Upper lobe of right lung (tissue), 1 donor: Measurements from ENCODE around the gene SAMD4A. TPM values are rescaled to one million over a fixed set of nuclear protein-coding genes. Genes with fewer than 3 reads are reported as not detected.

Experiments
- ATAC-seq: fragments of 200-7000 bp; cut with Tn5 transposase; one replicate; pipeline ENCODE4 v1.9.1; 2020; ENCODE audit warnings: mild to moderate bottlenecking, moderate library complexity
- DNase-seq: peaks from one replicate; pipeline ENCODE4 v3.0.0-alpha.2; 2020
- H3K27ac ChIP-seq: fragments of 200-600 bp; one replicate; pipeline ENCODE4 v1.8.0; 2022
- H3K27me3 ChIP-seq: fragments of 200-600 bp; one replicate; pipeline ENCODE4 v1.8.0; 2022; ENCODE audit warnings: mild to moderate bottlenecking
- H3K36me3 ChIP-seq: fragments of 200-600 bp; one replicate; pipeline ENCODE4 v1.8.0; 2022
- H3K4me1 ChIP-seq: fragments of 200-600 bp; one replicate; pipeline ENCODE4 v1.8.0; 2022
- H3K4me3 ChIP-seq: fragments of 200-600 bp; one replicate; pipeline ENCODE4 v1.8.0; 2022; ENCODE audit warnings: mild to moderate bottlenecking
- H3K9me3 ChIP-seq: fragments of 200-600 bp; one replicate; pipeline ENCODE4 v1.8.0; 2022
- CTCF ChIP-seq: fragments of 200-600 bp; IDR thresholded peaks from one replicate; pipeline ENCODE4 v1.8.0; 2022; ENCODE audit warnings: antibody characterized with exemption
- intact Hi-C: fragments of 100-400 bp; cut with DNase I; formaldehyde crosslinking; loops from one replicate; pipeline ENCODE4 v1.11.0; 2022
- total RNA-seq: library from RNA; stranded (reverse); fragmentation: NEBNext Ultra II Directional; extraction: Animal tissue kit (Norgen Biotek cat#: 25700); gene quantifications from one replicate; pipeline ENCODE4 v1.2.1, GENCODE V29; 2021
- donor health status: DM: no; HTN: yes; CAD: no; lungs with severe emphysema.

SAMD4A gene
- total RNA-seq, 1 donor from 2014 or later = 39.1 TPM

- no peaks in the 10 kb centered on the region for H3K9me3 ChIP-seq
- no peaks in the 10 kb centered on the region for H3K27me3 ChIP-seq
- no peak overlapping the region for H3K4me3 ChIP-seq
- DNase-seq = no peak
- ATAC-seq = no peak
- no peaks in the 10 kb centered on the region for H3K4me1 ChIP-seq
- H3K36me3 ChIP-seq = no peaks in the 10 kb centered on the region
- no peak for TF ChIP-seq CTCF
- intact Hi-C loops = no loop called here
- H3K27ac ChIP-seq = no peak overlapping the region
These were observed 15.4 kb downstream of the SAMD4A start for GRCh38 chr14:54582334-54582733.

GRCh38 chr14:54584097-54584496, 17.2 kb downstream of the SAMD4A start:
- Histone ChIP-seq H3K9me3 (no peaks in the 10 kb centered on the region), H3K4me3 (no peak overlapping the region), H3K27me3 (no peaks in the 10 kb centered on the region), H3K4me1 (no peaks in the 10 kb centered on the region), H3K36me3 (no peaks in the 10 kb centered on the region), H3K27ac (no peak overlapping the region)
- DNase-seq (no peak), ATAC-seq (no peak)
- TF ChIP-seq CTCF = no peak
- intact Hi-C loops = no loop called here

DNA sequence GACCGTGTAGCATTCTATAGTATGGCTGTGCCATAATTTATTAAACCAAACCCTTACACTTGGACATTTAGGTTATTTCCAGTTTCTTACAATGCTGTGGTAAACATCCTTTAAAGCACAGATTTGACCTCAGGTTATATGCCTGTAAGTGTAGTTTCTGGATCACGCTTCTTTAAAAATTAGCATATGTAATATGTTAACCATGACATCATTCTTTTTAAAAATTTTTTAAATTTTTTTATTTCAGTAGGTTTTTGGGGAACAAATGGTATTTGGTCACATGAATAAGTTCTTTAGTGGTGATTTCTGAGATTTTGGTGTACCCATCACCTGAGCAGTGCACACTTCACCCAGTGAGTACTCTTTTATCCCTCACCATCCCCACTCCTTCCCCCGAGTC, 18.3 kb downstream of the SAMD4A start:
- ATAC-seq = no peak
- no peaks in the 10 kb centered on the region for H3K36me3 ChIP-seq
- DNase-seq = no peak
- no peaks in the 10 kb centered on the region for H3K27me3 ChIP-seq
- intact Hi-C loops = no loop called here
- H3K4me3 ChIP-seq = no peak overlapping the region
- no peaks in the 10 kb centered on the region for H3K9me3 ChIP-seq
- TF ChIP-seq CTCF = no peak
- no peak overlapping the region for H3K27ac ChIP-seq
- H3K4me1 ChIP-seq = no peaks in the 10 kb centered on the region

DNA sequence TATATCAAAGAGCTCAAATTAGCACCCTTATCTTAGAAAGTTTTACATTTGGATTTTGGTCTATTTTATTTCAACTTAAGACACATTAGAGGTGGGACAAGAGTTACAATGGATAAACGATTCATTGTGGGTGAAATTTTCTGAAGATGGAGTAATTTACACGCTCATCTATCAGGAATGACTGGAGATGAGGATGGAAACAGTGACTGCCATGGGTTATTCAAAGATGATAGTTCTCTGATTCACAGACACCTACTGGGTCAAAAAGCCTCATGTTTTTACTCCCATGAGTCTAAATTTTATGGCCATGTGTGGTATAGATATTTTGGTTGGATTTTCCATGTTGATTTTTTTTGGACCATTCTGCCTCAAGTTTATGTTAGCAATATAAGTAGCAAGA, 22.1 kb downstream of the SAMD4A start:
- no peak for ATAC-seq
- intact Hi-C loops = no loop called here
- no peak for DNase-seq
- Histone ChIP-seq H3K9me3 (no peaks in the 10 kb centered on the region), H3K27ac (no peak overlapping the region), H3K4me3 (no peak overlapping the region), H3K27me3 (no peaks in the 10 kb centered on the region), H3K4me1 (no peaks in the 10 kb centered on the region), H3K36me3 (no peaks in the 10 kb centered on the region)
- TF ChIP-seq CTCF = no peak

- no peaks in the 10 kb centered on the region for H3K4me1 ChIP-seq
- ATAC-seq (no peak), DNase-seq (no peak)
- H3K27ac ChIP-seq = no peak overlapping the region
- no peaks in the 10 kb centered on the region for H3K9me3 ChIP-seq
- no peak for TF ChIP-seq CTCF
- intact Hi-C loops = no loop called here
- no peak overlapping the region for H3K4me3 ChIP-seq
- no peaks in the 10 kb centered on the region for H3K36me3 ChIP-seq
- no peaks in the 10 kb centered on the region for H3K27me3 ChIP-seq
These were observed 22.9 kb downstream of the SAMD4A start for GRCh38 chr14:54589843-54590242.

DNA sequence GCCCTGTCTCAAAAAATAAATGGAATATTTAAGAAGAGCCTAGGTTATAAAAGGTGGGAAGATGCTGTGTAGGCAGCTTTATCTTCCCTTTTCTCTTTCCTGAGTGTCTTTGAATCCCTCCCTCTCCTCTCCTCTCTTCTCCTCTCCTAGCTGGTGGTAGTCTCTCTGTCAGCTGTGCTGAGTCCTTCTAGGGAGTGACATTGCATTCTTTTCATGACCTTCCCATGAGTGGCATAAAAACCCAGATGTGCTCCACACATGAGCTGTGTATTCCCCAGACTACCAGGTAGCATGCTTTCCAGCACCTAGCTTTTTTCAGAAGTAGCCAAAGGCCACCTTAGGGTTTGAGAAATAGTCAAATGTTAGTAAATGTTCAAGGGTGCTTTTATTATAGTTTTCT, 23.6 kb downstream of the SAMD4A start:
- DNase-seq = no peak
- no peak for TF ChIP-seq CTCF
- Histone ChIP-seq H3K4me1 (no peaks in the 10 kb centered on the region), H3K36me3 (no peaks in the 10 kb centered on the region), H3K9me3 (no peaks in the 10 kb centered on the region), H3K27ac (no peak overlapping the region), H3K27me3 (no peaks in the 10 kb centered on the region), H3K4me3 (no peak overlapping the region)
- intact Hi-C loops = no loop called here
- no peak for ATAC-seq
